Adrenal gland (tissue), 12 donors: ENCODE data around the gene PPP1R10. TPM values are rescaled to one million over a fixed set of nuclear protein-coding genes. Genes with fewer than 3 reads are reported as not detected.
A peak's percentile ranks its signal among the peaks of the same experiment; 100 is the strongest.

Experiments
- DNase-seq, 7 donors: peaks; one replicate each; pipeline ENCODE4 v3.0.0-alpha.2; 2019 to 2020
- H3K27ac ChIP-seq, 5 donors: fragments of 200-600 bp; sonication (generic) in 4 of 5; 1 replicate in 3 of 5; 2 replicates in 2 of 5; pipeline versions ENCODE4 v1.5.1 to v1.8.0; 2016 to 2020; ENCODE audit warnings: mild to moderate bottlenecking in 1 of 5
- H3K27me3 ChIP-seq: fragments of 200-600 bp; 2 replicates; pipeline ENCODE4 v1.8.0; 2021
- H3K36me3 ChIP-seq, 2 donors: fragments of 200-600 bp; replicated peaks in 1 of 2; 1 replicate in 1 of 2; 2 replicates in 1 of 2; pipeline versions ENCODE4 v1.5.1 to v1.8.0; 2018 to 2022
- H3K4me1 ChIP-seq, 2 donors: fragments of 200-600 bp; replicated peaks in 1 of 2; 1 replicate in 1 of 2; 2 replicates in 1 of 2; pipeline versions ENCODE4 v1.5.1 to v1.8.0; 2018 to 2021
- H3K4me3 ChIP-seq, 4 donors: fragments of 200-600 bp; sonication (generic) in 3 of 4; one replicate each; pipeline ENCODE4 v1.5.1; 2016 to 2018
- H3K9me3 ChIP-seq, 3 donors: fragments of 200-600 bp; sonication (generic) in 1 of 3; replicated peaks in 1 of 3; 1 replicate in 2 of 3; 2 replicates in 1 of 3; pipeline versions ENCODE4 v1.5.1 to v1.8.0; 2016 to 2021
- POLR2A ChIP-seq, 2 donors: fragments of 450-650 bp; IDR thresholded peaks; one replicate each; pipeline ENCODE4 v1.6.1; 2017; ENCODE audit warnings: antibody characterized with exemption in 2 of 2, mild to moderate bottlenecking in 2 of 2, moderate library complexity in 1 of 2
- WGBS, 4 donors: extraction: QIAGEN DNeasy Blood & Tissue Kit in 2 of 4; methylation state at CpG; one replicate each; pipeline versions ENCODE4 v1.1.5 to v1.1.7; 2013 to 2017; 5-methylcytosine and 5-hydroxymethylcytosine counted together
- intact Hi-C, 2 donors: fragments of 100-400 bp; cut with DNase I; formaldehyde crosslinking; loops; one replicate each; pipeline versions ENCODE4 v1.14.1 to v1.15.0; 2022 to 2023
- polyA plus RNA-seq, 3 donors: library from polyadenylated mRNA; stranded (reverse); fragments of 200-250 nt in 2 of 3; fragments of 350-450 nt in 1 of 3; fragmentation: Illumina TruSeq in 1 of 3; extraction: RNeasy Lipid Tissue Mini Kit (QIAGEN cat#74804) in 1 of 3; gene quantifications; one replicate each; pipeline ENCODE4 v1.2.3, GENCODE V29; 2013 to 2014
- total RNA-seq, 9 donors: library from RNA; depleted of rRNA in 4 of 9; stranded (reverse); fragments of >200 nt in 4 of 9; fragments of 120-200 nt in 1 of 9; fragmentation: NEBNext Ultra II Directional in 1 of 9; extraction: Animal tissue kit (Norgen Biotek cat#: 25700) in 1 of 9; gene quantifications; one replicate each; pipeline versions ENCODE4 v1.1.0 to v1.2.4, GENCODE V29; 2013 to 2023
- TF ChIP-seq, protein P1 (sequence below), 6 experiments: fragments of 450-650 bp in 4 of 6; fragments of 200-600 bp in 2 of 6; sonication (generic) in 1 of 6; IDR thresholded peaks; 1 replicate in 5 of 6; 2 replicates in 1 of 6; pipeline versions ENCODE4 v1.5.1 to v1.8.0; 2016 to 2021; ENCODE audit warnings: antibody characterized with exemption in 6 of 6, mild to moderate bottlenecking in 2 of 6, moderate library complexity in 1 of 6
- donor health status: healthy with polysubstance abuse.
- donor health status: Bipolar disorder and iron deficiency.
- donor health status: DM: yes; HTN: yes; CAD: no.
- donor health status: DM: no; HTN: no; CAD: no.
- donor health status: DM: no; HTN: no; CAD: no.
- donor health status: DM: yes; HTN: yes; CAD: no.

Gene PPP1R10
- total and polyA plus RNA-seq, 12 donors: 28.8 to 102 (median 64.7) TPM

DNA sequence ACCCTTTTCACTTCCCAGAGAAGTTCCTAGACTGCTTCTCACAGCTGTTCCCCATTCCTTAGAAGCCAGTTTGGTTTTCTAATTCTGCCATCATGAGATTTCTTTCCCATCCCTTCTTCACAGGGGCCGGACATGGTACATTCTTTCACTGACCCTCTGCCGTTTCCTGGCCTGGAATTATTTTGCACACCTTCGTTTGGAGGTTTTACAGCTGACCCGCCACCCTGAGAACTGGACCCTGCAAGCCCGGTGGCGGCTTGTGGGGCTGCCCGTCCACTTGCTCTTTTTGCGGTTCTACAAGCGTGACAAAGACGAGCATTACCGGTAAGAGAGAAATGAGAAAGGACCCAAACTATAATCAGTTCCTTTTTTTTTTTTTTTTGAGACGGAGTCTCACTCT lies 34.1 kb upstream of the PPP1R10 start:
- no peak for DNase-seq
- 87 to 93% (median 87%) methylated on average over 12 of the region's 12 CpGs for WGBS, 4 donors
- TF ChIP-seq POLR2A (IDR thresholded peaks at IDR 0.05): no peak
- TF ChIP-seq, protein P1, sequence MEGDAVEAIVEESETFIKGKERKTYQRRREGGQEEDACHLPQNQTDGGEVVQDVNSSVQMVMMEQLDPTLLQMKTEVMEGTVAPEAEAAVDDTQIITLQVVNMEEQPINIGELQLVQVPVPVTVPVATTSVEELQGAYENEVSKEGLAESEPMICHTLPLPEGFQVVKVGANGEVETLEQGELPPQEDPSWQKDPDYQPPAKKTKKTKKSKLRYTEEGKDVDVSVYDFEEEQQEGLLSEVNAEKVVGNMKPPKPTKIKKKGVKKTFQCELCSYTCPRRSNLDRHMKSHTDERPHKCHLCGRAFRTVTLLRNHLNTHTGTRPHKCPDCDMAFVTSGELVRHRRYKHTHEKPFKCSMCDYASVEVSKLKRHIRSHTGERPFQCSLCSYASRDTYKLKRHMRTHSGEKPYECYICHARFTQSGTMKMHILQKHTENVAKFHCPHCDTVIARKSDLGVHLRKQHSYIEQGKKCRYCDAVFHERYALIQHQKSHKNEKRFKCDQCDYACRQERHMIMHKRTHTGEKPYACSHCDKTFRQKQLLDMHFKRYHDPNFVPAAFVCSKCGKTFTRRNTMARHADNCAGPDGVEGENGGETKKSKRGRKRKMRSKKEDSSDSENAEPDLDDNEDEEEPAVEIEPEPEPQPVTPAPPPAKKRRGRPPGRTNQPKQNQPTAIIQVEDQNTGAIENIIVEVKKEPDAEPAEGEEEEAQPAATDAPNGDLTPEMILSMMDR (IDR thresholded peaks at IDR 0.05): no peak
- Histone ChIP-seq H3K36me3 (peaks cover 0 to 55% of the 10 kb centered on the region in 2 donors), H3K27ac (no peak overlapping the region), H3K9me3 (no peaks in the 10 kb centered on the region), H3K27me3 (no peaks in the 10 kb centered on the region), H3K4me1 (peaks cover 10 to 14% of the 10 kb centered on the region in 2 donors), H3K4me3 (no peak overlapping the region)
- intact Hi-C loops: no loop called here

DNA sequence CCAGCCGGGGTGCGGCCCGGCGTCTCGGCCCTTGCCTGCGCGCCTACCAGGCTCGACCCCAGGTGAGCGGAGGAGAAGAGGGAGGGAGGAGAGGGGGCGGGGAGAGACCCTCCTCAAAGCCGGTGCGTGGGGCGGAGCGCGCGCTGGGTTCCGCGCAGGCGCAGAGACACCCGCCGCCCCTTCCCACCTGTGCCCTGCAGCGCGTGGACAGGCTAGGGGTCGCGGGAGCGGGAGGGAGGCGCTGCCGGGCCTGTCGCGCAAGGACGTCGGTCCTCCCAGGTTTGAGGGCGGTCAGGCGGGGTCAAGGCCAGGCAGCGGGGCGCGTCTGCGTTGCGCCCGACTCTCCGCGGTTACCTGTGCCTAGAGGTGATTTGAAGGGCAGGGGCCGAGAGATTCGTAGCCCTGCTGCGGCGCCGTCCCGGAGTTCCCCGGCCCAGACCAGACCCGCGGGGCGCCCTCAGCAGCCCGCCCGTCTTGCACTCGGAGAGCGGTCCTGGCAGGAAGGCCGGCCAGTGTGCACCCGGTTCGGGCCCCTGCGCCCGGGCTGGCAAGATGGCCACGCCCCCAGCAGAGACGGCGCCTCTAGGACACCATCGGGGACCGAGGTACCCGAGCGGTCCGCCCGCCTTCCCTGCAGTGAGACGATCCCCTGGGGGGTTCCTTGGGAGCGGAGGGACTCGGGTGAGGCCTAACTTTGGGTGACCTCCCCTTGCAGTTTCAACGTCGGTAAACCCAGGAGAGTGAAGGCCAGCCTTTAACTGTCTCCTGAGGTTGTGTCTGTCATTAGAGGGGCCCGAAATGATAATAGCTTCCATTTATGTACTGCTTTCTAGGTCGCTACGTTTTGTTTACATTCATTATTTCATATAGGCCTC lies 30.4 kb upstream of the PPP1R10 start:
- H3K36me3 ChIP-seq: peaks cover 0 to 28% of the 10 kb centered on the region in 2 donors

DNA sequence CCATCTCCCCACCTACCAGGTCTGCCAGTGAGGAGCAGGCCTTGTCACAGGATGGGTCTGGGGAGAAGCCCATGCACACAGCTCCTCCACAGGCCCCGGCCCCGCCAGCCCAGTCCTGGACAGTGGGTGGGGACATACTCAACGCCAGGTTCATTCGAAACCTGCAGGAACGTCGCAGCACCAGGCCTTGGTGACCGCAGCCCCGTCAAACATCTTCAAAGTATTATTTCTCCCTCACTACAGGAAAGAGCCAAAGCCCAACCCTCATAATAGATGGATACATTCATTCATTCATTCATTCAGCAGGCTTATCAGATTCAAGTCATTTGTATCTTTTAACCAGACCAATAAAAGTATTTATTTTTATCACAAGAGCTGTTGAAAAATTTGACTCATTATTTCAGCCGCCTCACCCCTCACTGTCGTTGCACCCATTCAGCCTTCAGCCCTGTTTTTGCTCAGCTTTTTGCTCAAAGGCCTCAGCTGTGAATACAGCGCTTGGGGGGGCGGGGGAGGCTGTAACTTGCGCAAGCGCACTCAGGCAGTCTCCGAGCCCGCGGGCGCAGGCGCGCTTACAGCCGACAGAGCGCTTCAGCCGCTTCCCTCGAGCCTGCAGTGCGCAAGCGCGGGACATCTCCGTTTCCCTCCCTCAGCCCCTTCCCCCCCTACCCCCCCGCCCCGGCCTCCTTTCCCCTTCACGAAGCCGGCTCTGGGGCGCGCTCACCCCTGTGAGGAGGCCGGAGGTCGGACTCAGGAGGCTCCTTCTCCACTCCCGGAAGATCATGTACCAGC lies 29.6 kb upstream of the PPP1R10 start, which contains the start of gene C6orf136:
C6orf136 (plus strand) TSS at position 684 of the 792 bp plus-strand sequence; CDS start at position 783, 99 bp downstream.
- H3K36me3 ChIP-seq: peaks cover 0 to 21% of the 10 kb centered on the region in 2 donors
- peaks cover 10 to 14% of the 10 kb centered on the region in 2 donors for H3K4me1 ChIP-seq
- peak; percentile 91 to 97 (median 94) for DNase-seq
- peak within 1 kb of the TSS; percentile 75 to 98 (median 94) for H3K4me3 ChIP-seq
- no peaks in the 10 kb centered on the region for H3K9me3 ChIP-seq
- no peaks in the 10 kb centered on the region for H3K27me3 ChIP-seq
- WGBS, 4 donors: 9 to 23% (median 17%) methylated on average over 19 to 37 of the region's 37 CpGs
- TF ChIP-seq POLR2A (IDR thresholded peaks at IDR 0.05): peak in 1 of 2 donors; percentile 36
- TF ChIP-seq, protein P1 (IDR thresholded peaks at IDR 0.05): no peak
- intact Hi-C loops: no loop called here
- H3K27ac ChIP-seq: peak within 1 kb of the TSS; percentile 51 to 95 (median 87)

More for the DNA sequence above, 30.4 kb upstream of the PPP1R10 start:
- peak; percentile 66 to 84 (median 75) for DNase-seq
- peak overlapping the region; percentile 75 to 98 (median 94) for H3K4me3 ChIP-seq
- H3K27ac ChIP-seq: peak overlapping the region; percentile 51 to 95 (median 87)
- no peaks in the 10 kb centered on the region for H3K27me3 ChIP-seq
- intact Hi-C loops: no loop called here
- peak in 1 of 2 donors; percentile 3 for TF ChIP-seq POLR2A (IDR thresholded peaks at IDR 0.05)
- TF ChIP-seq, protein P1 (IDR thresholded peaks at IDR 0.05): no peak
- peaks cover 10 to 14% of the 10 kb centered on the region in 2 donors for H3K4me1 ChIP-seq
- WGBS, 4 donors: 1 to 2% (median 1%) methylated on average over 5 to 78 of the region's 78 CpGs
- H3K9me3 ChIP-seq: no peaks in the 10 kb centered on the region

DNA sequence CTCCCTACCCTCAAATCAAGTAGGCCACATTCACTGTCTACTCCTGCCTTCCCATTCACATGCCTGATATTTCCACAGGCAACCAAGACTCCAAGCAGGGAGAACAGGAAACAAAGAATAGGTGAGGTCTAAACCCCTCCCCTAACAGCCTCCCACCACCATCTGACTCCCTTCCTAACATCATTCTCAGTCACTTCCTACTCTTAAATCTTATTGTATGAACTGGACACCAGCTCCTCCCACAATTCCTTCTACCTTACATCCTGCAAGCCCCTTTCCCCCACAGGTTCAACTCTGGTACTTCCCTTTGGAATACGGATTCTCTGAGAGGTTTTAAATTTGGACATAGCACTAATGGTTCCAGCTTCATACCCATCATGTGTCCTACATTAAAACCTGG lies 28.9 kb upstream of the PPP1R10 start:
- Histone ChIP-seq H3K36me3 (peaks cover 0 to 20% of the 10 kb centered on the region in 2 donors), H3K27me3 (no peaks in the 10 kb centered on the region), H3K9me3 (no peaks in the 10 kb centered on the region), H3K4me1 (peaks cover 10 to 14% of the 10 kb centered on the region in 2 donors), H3K27ac (peak overlapping the region in 1 of 5 donors; percentile 85), H3K4me3 (no peak overlapping the region)
- no peak for TF ChIP-seq POLR2A (IDR thresholded peaks at IDR 0.05)
- TF ChIP-seq, protein P1 (IDR thresholded peaks at IDR 0.05): no peak
- 65 to 79% (median 75%) methylated on average over 1 of the region's 1 CpG for WGBS, 4 donors
- no peak for DNase-seq
- intact Hi-C loops: no loop called here
